Stimulated activated naive CD4-positive, alpha-beta T cell (primary cell): ENCODE measurements around the gene CD36.

ENCODE experiments used
- DNase-seq, 6 experiments: peaks; one replicate each; lab custom pipeline; 2025; lab: John Stamatoyannopoulos, UW

The CD36 gene

DNA sequence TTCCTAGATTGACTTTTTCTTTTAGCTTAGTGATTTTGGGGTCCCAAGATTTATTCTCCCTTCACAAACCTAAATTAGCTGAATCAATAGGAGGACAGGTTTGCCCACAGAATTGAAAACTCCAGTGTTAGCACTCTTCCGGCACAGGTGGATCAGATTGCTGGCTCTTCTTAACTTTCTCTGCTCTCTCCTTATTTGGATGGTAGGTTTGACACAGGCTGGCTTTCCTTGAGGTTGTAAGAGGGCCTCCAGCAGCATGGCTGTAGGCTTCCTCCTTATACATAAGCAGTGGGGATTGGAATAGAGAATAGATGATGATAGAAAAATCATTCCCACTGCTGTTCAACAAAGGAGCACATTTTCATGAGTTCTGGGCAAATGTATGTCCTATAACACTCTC, 9.4 kb upstream of the CD36 start:
- DNase-seq, result no peak

DNA sequence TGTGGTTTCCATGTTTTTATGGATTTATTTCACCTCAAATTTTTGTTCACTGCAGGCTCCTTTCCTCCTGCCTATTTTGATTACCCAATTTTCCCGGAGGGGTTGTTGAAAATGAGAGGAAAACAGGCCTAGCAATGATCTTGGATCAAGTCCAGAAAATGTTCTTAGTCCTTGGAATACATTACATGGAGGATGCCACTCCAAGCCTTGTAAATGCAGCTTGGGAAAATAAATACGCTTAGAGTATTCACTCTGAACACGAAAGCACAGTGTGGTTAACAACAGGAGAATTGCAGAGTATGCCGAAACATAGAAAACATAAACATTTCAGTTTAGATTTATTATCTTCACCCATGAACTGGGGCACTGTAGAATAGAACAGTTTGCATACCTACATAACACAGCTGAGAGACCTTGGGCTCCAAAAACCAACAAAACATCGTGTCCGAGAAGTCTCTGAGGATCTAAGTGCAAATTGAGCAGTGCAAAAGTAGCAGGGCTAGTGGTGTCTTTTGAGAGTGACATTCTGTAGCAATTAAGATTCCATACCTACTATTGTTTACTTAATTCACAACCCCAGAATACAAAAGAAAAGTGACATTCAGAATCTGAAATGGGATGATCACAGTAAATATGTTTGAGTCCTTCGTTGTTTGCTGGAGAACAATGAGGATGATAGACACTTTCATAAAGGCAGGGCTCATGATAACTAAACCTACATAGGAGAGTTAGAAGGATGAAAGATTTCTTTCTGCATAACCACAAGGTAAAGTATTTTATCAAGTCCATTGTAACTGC, 7.6 kb upstream of the CD36 start:
- DNase-seq, result no peak

GRCh38 chr7:80631421-80631820, 7.0 kb upstream of the CD36 start:
- no peak for DNase-seq

- no peak for DNase-seq
Observed at GRCh38 chr7:80632139-80632538, 6.3 kb upstream of the CD36 start.

DNA sequence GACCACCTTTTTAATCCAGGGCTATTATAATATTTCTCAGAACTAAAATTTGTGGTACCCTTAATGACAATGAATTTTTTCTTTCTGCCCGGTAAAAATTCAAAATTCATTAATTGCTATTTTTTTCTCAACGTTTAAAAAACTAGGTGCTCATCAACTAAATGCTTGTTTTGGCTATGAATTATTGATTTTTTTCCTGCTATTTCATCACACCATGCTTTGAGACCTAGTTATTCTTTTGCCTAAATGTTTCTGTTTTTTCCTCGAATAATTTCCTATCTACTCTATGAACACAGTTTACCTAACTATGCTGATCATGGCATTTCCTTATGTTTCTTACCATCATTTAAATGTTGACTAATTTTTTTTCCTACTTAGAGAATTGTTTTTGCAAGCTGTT, 5.6 kb upstream of the CD36 start:
- no peak for DNase-seq

DNA sequence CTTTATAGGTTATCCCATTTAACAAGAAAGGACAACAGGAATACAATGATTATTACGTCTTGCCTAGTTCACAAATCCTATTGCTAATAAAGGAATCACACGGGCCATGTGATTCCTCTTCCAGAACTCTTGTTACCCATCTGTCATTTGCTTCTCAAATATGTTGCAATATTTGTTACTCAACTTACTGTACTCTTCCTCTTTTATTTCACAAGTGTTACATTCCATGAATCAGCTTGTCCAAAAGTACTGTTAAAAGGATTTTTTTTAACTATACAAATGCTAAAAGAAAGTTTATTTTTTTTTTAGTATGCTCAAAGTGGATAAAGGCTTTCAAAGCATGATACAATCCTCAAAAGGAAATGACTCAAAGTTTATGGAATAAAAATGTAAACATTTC, 3.9 kb upstream of the CD36 start:
- no peak for DNase-seq

GRCh38 chr7:80635533-80635932, 2.9 kb upstream of the CD36 start:
- DNase-seq, result no peak

GRCh38 chr7:80635998-80636397, 2.4 kb upstream of the CD36 start:
- DNase-seq, result no peak

DNA sequence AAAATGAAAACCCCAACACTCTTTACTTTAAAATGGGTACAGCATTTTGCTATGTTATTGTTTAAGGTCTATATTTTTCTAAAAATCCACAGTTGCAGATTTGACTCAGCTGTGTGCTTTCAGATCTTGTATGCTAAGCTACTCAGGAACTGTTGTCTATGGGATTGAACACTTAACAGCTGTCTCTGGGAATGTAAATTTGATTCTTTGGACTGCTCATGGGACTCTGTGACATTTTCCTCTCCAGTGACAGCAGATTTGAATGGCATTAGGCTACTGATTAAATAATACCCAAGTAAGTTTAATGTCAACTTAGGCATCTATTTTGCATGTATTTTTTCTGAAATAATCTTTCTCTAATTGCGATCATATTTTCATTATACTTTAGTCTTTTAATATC, 1.7 kb upstream of the CD36 start:
- no peak for DNase-seq

GRCh38 chr7:80637454-80637853, 988 bp upstream of the CD36 start:
- DNase-seq, result no peak

DNA sequence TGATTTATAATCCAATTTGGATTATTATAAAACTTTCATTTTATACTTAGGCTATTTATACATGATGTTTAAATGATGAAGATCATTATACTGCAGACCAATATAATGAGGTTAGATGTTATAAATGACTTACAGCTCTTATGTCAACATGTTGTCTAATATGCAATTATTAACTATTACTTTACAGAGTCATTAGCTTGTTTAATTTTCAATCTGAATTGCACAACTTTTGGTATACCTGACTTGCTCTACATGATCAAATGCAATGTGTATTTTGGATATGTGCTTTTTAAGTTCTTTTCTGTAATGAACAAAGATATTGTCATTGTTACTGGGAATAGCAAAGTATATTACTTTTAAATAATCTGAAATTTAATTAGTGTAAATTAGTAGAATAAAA, 569 bp downstream of the CD36 start:
- no peak for DNase-seq

DNA sequence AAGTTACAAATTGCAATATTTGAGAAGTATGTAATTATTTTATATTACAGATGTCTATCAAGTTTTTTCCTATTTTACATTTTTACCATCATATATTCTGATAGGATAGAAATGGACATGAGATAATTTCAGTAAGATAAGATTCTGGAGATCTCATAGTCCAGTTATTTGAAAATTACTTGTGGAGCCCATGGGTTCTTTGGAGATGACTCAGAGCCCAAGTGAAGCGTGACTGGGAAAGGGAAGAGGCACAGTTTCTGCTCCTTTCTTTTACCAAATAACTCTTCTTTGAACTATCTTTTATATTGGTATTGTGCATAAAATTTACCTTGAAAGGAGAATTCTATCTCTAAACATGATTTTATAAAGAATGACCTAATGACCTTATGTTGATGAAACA, 2.4 kb downstream of the CD36 start:
- no peak for DNase-seq

GRCh38 chr7:80641548-80641947, 3.1 kb downstream of the CD36 start:
- no peak for DNase-seq

GRCh38 chr7:80642871-80643270, 4.4 kb downstream of the CD36 start:
- DNase-seq, result no peak

DNA sequence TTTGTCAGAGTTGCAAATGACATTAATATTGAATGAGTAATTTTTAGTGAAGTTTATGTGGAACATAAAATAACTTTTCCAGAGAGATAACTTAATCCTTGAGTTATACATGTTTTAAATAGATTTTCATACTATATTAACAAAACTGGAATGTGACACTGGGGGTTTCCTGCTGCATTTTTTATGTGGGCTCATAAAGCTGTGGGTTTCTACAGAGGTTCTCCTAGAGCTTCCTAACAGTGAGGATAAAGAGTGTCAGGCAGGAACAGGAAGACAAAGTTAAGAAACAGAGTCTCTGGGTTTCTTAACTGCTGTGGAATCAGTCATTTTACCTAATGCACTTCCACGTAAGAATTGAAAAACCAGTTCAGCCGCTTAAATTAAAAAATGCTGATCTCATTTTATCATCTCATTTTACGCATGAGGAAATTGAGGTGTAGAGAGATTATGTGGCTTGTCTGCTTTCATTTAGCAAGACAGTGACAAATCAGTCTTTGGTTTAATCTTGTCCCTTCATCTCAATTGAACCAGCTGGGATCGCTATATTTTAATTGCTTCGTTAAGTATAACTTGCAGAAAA, 5.0 kb downstream of the CD36 start:
- DNase-seq, result no peak

- no peak for DNase-seq
Observed at GRCh38 chr7:80644054-80644453, 5.6 kb downstream of the CD36 start.

- DNase-seq, result no peak
Observed at GRCh38 chr7:80646083-80646865, 7.8 kb downstream of the CD36 start.

- no peak for DNase-seq
Observed at GRCh38 chr7:80647436-80647835, 9.0 kb downstream of the CD36 start.

DNA sequence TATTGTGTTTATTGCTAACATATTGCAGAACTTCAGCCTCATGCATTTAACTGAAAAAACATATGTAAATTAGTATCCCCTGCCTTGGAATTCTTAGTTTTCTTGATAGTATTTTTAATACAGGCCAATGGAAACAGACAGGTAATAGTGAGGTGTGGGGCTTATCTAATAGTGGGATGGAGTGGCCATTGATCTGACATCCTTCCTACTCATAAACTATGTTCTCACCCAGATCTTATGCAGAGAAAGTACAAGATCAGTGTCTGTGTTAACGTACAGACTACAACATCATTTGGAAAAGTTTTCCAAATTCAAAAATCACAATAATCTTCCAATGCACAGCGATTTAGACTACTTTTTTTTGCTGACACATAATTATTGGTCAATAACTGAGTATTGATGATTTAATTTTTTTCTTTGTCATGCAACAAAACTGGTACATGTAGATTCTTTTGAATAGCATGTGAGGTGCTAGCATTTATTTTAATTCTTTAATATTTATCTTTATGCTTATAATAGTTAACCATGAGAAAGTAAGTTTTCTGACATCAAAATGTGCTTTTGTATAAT, 9.7 kb downstream of the CD36 start:
- no peak for DNase-seq

GRCh38 chr7:80649011-80649410, 10.6 kb downstream of the CD36 start:
- DNase-seq, result no peak

- DNase-seq, result no peak
Observed at GRCh38 chr7:80650030-80650429, 11.6 kb downstream of the CD36 start.

DNA sequence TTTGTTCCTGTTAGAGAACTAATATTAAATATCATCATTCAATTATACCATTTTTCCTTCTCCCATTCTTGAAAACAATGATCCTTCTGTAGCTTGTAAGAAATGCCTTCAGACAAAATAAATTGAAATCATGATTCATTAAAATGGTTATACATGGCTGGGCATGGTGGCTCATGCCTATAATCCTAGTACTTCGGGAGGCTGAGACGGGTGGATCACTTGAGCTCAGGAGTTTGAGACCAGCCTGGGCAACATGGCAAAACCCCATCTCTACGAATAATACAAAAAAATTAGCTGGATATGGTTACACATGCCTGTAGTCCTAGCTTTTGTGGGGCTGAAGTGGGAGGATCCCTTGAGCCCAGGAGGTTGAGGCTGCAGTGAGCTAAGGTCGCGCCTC, 13.0 kb downstream of the CD36 start:
- no peak for DNase-seq

GRCh38 chr7:80653244-80653643, 14.8 kb downstream of the CD36 start:
- DNase-seq, result no peak
